GM12878 (cell line): ENCODE results near the gene RASL11A. TPM values are rescaled to one million over a fixed set of nuclear protein-coding genes. Genes with fewer than 3 reads are reported as not detected.

Experiments used
- ATAC-seq: fragments of 200-7000 bp; cut with Tn5 transposase; 3 replicates; pipeline ENCODE4 v1.9.1; 2020; ENCODE audit warnings: mild to moderate bottlenecking, moderate library complexity
- BruUV-seq: library from RNA; stranded (reverse); fragments of 400-500 nt; replicated peaks from 2 replicates; lab custom pipeline; 2021; lab: Mats Ljungman, UMichigan
- CTCF ChIA-PET: fragments of 300-600 bp; sonication (Branson Sonifier 250); formaldehyde crosslinking; extraction: SDS; loops from one replicate; lab custom pipeline; 2021; ENCODE audit warnings: inconsistent platforms; lab: Yijun Ruan, JAX
- POLR2A ChIA-PET: fragments of 350-600 bp; formaldehyde crosslinking; extraction: SDS; loops from one replicate; lab custom pipeline; 2021; ENCODE audit warnings: inconsistent platforms; lab: Charles Lee
- RAD21 ChIA-PET: fragments of 300-600 bp; sonication (Branson Sonifier 250); formaldehyde crosslinking; loops from one replicate; lab custom pipeline; 2023; ENCODE audit warnings: antibody characterized with exemption; ENCODE audit not compliant: unreplicated experiment; lab: Charles Lee
- SMC1A ChIA-PET: fragments of 300-600 bp; sonication (Branson Sonifier 250); formaldehyde crosslinking; loops from one replicate; lab custom pipeline; 2023; ENCODE audit not compliant: unreplicated experiment, uncharacterized antibody; lab: Charles Lee
- DNase-seq: peaks from one replicate; pipeline ENCODE4 v3.0.0-alpha.2; 2011; ENCODE audit warnings: low read depth, low spot score
- FAIRE-seq: peaks from 3 replicates; lab custom pipeline; 2011; peaks lifted over from hg19 to GRCh38; lab: Jason Lieb, UNC
- H2AFZ ChIP-seq: 2 replicates; pipeline ENCODE4 v1.6.0; 2011; ENCODE audit warnings: low read depth, low read length, control low read depth; ENCODE audit not compliant: control insufficient read depth
- H3K27ac ChIP-seq: 2 replicates; pipeline ENCODE4 v1.5.1; 2011; ENCODE audit warnings: control low read depth; ENCODE audit not compliant: control insufficient read depth, insufficient read depth
- H3K27me3 ChIP-seq, 2 experiments: replicated peaks in 1 of 2; 2 replicates each; pipeline versions ENCODE4 v1.6.0 to v1.6.1; 2011; ENCODE audit warnings: low read length in 1 of 2; ENCODE audit not compliant: control insufficient read depth in 2 of 2, insufficient read depth in 2 of 2
- H3K36me3 ChIP-seq, 2 experiments: 2 replicates each; pipeline ENCODE4 v1.5.1; 2011; ENCODE audit warnings: low read length in 1 of 2; ENCODE audit not compliant: control insufficient read depth in 2 of 2, insufficient read depth in 2 of 2
- H3K4me1 ChIP-seq: 2 replicates; pipeline ENCODE4 v1.6.1; 2011; ENCODE audit warnings: mild to moderate bottlenecking, low read length, moderate library complexity, mixed read lengths; ENCODE audit not compliant: control insufficient read depth, insufficient read depth
- H3K4me2 ChIP-seq: 2 replicates; pipeline ENCODE4 v1.6.0; 2011; ENCODE audit warnings: control low read depth; ENCODE audit not compliant: control insufficient read depth, insufficient read depth
- H3K4me3 ChIP-seq: fragments of 200-600 bp; sonication (generic); 2 replicates; pipeline ENCODE4 v1.5.1; 2016
- H3K79me2 ChIP-seq: 2 replicates; pipeline ENCODE4 v1.6.0; 2011; ENCODE audit warnings: low read length; ENCODE audit not compliant: control insufficient read depth, insufficient read depth
- H3K9ac ChIP-seq: 2 replicates; pipeline ENCODE4 v1.8.0; 2011; ENCODE audit warnings: low read length, control low read depth, mixed read lengths; ENCODE audit not compliant: control insufficient read depth, insufficient read depth
- H3K9me3 ChIP-seq: replicated peaks from 3 replicates; pipeline ENCODE4 v1.5.1; 2011; ENCODE audit warnings: mild to moderate bottlenecking, low read length; ENCODE audit not compliant: control insufficient read depth, insufficient read depth
- H4K20me1 ChIP-seq: 2 replicates; pipeline ENCODE4 v1.6.0; 2011; ENCODE audit not compliant: control insufficient read depth, insufficient read depth
- POLR2A ChIP-seq: IDR thresholded peaks from 2 replicates; pipeline ENCODE4 v1.6.1; 2011; ENCODE audit warnings: low read depth, mild to moderate bottlenecking, low read length
- PRDM15 ChIP-seq: fragments of 450-650 bp; formaldehyde crosslinking; IDR thresholded peaks from 2 replicates; pipeline ENCODE4 v1.4.0; 2020; ENCODE audit warnings: mild to moderate bottlenecking, moderate library complexity
- WGBS: methylation state at CpG from one replicate; pipeline ENCODE4 v1.1.6; 2016; ENCODE audit warnings: low lambda C conversion rate; ENCODE audit not compliant: insufficient replicate concordance, insufficient coverage; ENCODE audit errors: missing lambda C conversion rate; 5-methylcytosine and 5-hydroxymethylcytosine counted together
- in situ Hi-C: fragments of 300-500 bp; cut with MboI; formaldehyde crosslinking; loops from 9 replicates; pipeline ENCODE4 v1.14.3; 2018; ENCODE audit warnings: mixed read lengths
- intact Hi-C: fragments of 100-400 bp; cut with micrococcal nuclease; formaldehyde crosslinking; loops from one replicate; pipeline ENCODE4 v1.14.2; 2022; ENCODE audit not compliant: unreplicated experiment
- polyA plus RNA-seq, 11 experiments: library from polyadenylated mRNA; depleted of rRNA in 4 of 11; unstranded in 6 of 11; stranded (reverse) in 5 of 11; fragments of >200 nt; fragmentation: Nextera tagmentation in 4 of 11; fragmentation: Illumina TruSeq in 1 of 11; extraction: Ambion mirVana in 4 of 11; extraction: Trizol in 1 of 11; gene quantifications; 1 replicate in 1 of 11; 2 replicates in 10 of 11; pipeline versions ENCODE4 v1.2.1 to v1.2.3, GENCODE V29; 2011 to 2016; ENCODE audit warnings: inconsistent platforms in 2 of 11, missing spikeins in 2 of 11, low read depth in 1 of 11
- total RNA-seq, 4 experiments: library from RNA; depleted of rRNA in 3 of 4; stranded (reverse); fragments of >200 nt in 3 of 4; fragmentation: Illumina TruSeq in 1 of 4; extraction: Trizol in 1 of 4; gene quantifications; 2 replicates each; pipeline versions ENCODE4 v1.2.1 to v1.2.3, GENCODE V29; 2013 to 2021

RASL11A gene
- total and polyA plus RNA-seq, 10 of the 15 experiments (the other 5 are each of a cell fraction or from before 2014, with no cell fraction given): 0.04 to 1.3 (median 0.41) TPM; not detected in 1

GRCh38 chr13:27258637-27259386 is 11.8 kb upstream of the RASL11A start:
- no peak overlapping the region for H3K9ac ChIP-seq
- H4K20me1 ChIP-seq: no peaks in the 10 kb centered on the region
- RAD21 ChIA-PET: no interaction called here
- no peaks in the 10 kb centered on the region for H3K27me3 ChIP-seq
- CTCF ChIA-PET: no interaction called here
- DNase-seq (no peak), ATAC-seq (peak; percentile 23), FAIRE-seq (no peak)
- peaks cover 9% of the 10 kb centered on the region; the same call in 1 of the 2 replicates for H3K4me1 ChIP-seq
- no peak for TF ChIP-seq PRDM15 (CRISPR knock-in tag)
- TF ChIP-seq POLR2A: 0 out of 2 replicates have a peak, but pooled peaks have one; percentile 8
- no peaks in the 10 kb centered on the region for H3K9me3 ChIP-seq
- H3K36me3 ChIP-seq: peaks cover 8 to 21% of the 10 kb centered on the region in 2 experiments
- POLR2A ChIA-PET: no interaction called here
- H3K4me3 ChIP-seq: no peak overlapping the region
- SMC1A ChIA-PET: interaction anchor here (0.8 kb wide), 1 partner anchor 274 kb away, joined by 3 read pairs; no protein-coding TSS in a partner anchor
- in situ Hi-C loops: no loop called here
- BruUV-seq: no TSS peak
- H3K79me2 ChIP-seq: peaks cover 33% of the 10 kb centered on the region
- WGBS: 74% methylated on average over 5 of the region's 5 CpGs
- H3K4me2 ChIP-seq: no peak overlapping the region
- no peak overlapping the region for H3K27ac ChIP-seq
- H2AFZ ChIP-seq: no peak overlapping the region
- intact Hi-C loops: loop anchor here (2.0 kb wide), 1 partner anchor 86 kb away; no protein-coding TSS in a partner anchor
